WTC11 (cell line): ENCODE results near the gene MYO1F. TPM values are rescaled to one million over a fixed set of nuclear protein-coding genes. Genes with fewer than 3 reads are reported as not detected.

Source experiments
- ATAC-seq: fragments of 200-7000 bp; cut with Tn5 transposase; 2 replicates; pipeline ENCODE4 v1.10.0; 2021; ENCODE audit warnings: mild to moderate bottlenecking, moderate library complexity
- CTCF ChIA-PET: fragments of 300-600 bp; sonication (Branson Sonifier 250); formaldehyde crosslinking; loops from one replicate; lab custom pipeline; 2021; ENCODE audit warnings: antibody characterized with exemption; lab: Charles Lee
- POLR2A ChIA-PET: fragments of 350-600 bp; sonication (Branson Sonifier 250); formaldehyde crosslinking; loops from one replicate; lab custom pipeline; 2021; ENCODE audit warnings: antibody characterized with exemption; lab: Charles Lee
- DNase-seq: peaks from one replicate; pipeline ENCODE4 v3.0.0; 2021; ENCODE audit warnings: low spot score
- H3K27ac Mint-ChIP-seq: 2 replicates; pipeline ENCODE4 v1.8.0; 2021; ENCODE audit warnings: mixed read lengths
- H3K27me3 Mint-ChIP-seq: 2 replicates; pipeline ENCODE4 v1.8.0; 2021; ENCODE audit warnings: low read depth, mild to moderate bottlenecking, moderate library complexity, mixed read lengths
- H3K36me3 Mint-ChIP-seq: 2 replicates; pipeline ENCODE4 v1.8.0; 2021; ENCODE audit warnings: mixed read lengths
- H3K4me1 Mint-ChIP-seq: 2 replicates; pipeline ENCODE4 v1.8.0; 2022; ENCODE audit warnings: mixed read lengths
- H3K4me3 Mint-ChIP-seq: 2 replicates; pipeline ENCODE4 v1.8.0; 2021; ENCODE audit warnings: mild to moderate bottlenecking, moderate library complexity, mixed read lengths
- H3K9me3 Mint-ChIP-seq: 2 replicates; pipeline ENCODE4 v1.8.0; 2021; ENCODE audit warnings: mixed read lengths
- AFF4 ChIP-seq: sonication (generic); formaldehyde crosslinking; IDR thresholded peaks from 2 replicates; pipeline ENCODE4 v1.8.1; 2023; ENCODE audit warnings: mild to moderate bottlenecking, missing genetic modification reagents, borderline replicate concordance
- ERG ChIP-seq: fragments of 250-450 bp; sonication (Bioruptor Pico); IDR thresholded peaks from 2 replicates; pipeline ENCODE4 v1.8.0; 2021; ENCODE audit warnings: mild to moderate bottlenecking
- FOXP1 ChIP-seq: sonication (generic); formaldehyde crosslinking; IDR thresholded peaks from 2 replicates; pipeline ENCODE4 v1.8.0; 2022; ENCODE audit warnings: missing genetic modification reagents, mild to moderate bottlenecking, moderate library complexity, borderline replicate concordance
- GTF2I ChIP-seq: fragments of 250-450 bp; sonication (Bioruptor Pico); conservative IDR thresholded peaks from 2 replicates; pipeline ENCODE4 v1.4.0; 2021; ENCODE audit warnings: mild to moderate bottlenecking
- JAZF1 ChIP-seq: fragments of 250-450 bp; sonication (Bioruptor Pico); IDR thresholded peaks from 2 replicates; pipeline ENCODE4 v1.9.0; 2021; ENCODE audit warnings: moderate library complexity, mild to moderate bottlenecking, inconsistent platforms
- MXD4 ChIP-seq: fragments of 250-450 bp; sonication (Bioruptor Pico); IDR thresholded peaks from 2 replicates; pipeline ENCODE4 v1.8.0; 2021; ENCODE audit warnings: mild to moderate bottlenecking, moderate library complexity, borderline replicate concordance
- MYBL2 ChIP-seq: sonication (generic); formaldehyde crosslinking; IDR thresholded peaks from 2 replicates; pipeline ENCODE4 v1.8.1; 2023; ENCODE audit warnings: mild to moderate bottlenecking, moderate library complexity, missing genetic modification reagents
- NFE2L1 ChIP-seq: sonication (generic); formaldehyde crosslinking; IDR thresholded peaks from 2 replicates; pipeline ENCODE4 v1.8.1; 2023; ENCODE audit warnings: missing genetic modification reagents
- TEAD1 ChIP-seq: sonication (generic); formaldehyde crosslinking; IDR thresholded peaks from 2 replicates; pipeline ENCODE4 v1.8.0; 2022; ENCODE audit warnings: mild to moderate bottlenecking, missing genetic modification reagents
- ZNF219 ChIP-seq: sonication (generic); formaldehyde crosslinking; IDR thresholded peaks from 2 replicates; pipeline ENCODE4 v1.8.0; 2023; ENCODE audit warnings: missing genetic modification reagents, mild to moderate bottlenecking, borderline replicate concordance
- ZNF281 ChIP-seq: sonication (generic); formaldehyde crosslinking; IDR thresholded peaks from 2 replicates; pipeline ENCODE4 v1.8.0; 2023; ENCODE audit warnings: mild to moderate bottlenecking, missing genetic modification reagents
- ZNF416 ChIP-seq: fragments of 250-450 bp; sonication (Bioruptor Pico); IDR thresholded peaks from 2 replicates; pipeline ENCODE4 v1.9.0; 2021; ENCODE audit warnings: mild to moderate bottlenecking, inconsistent platforms
- ZNF532 ChIP-seq: fragments of 250-450 bp; sonication (Bioruptor Pico); IDR thresholded peaks from 2 replicates; pipeline ENCODE4 v1.9.0; 2021; ENCODE audit warnings: mild to moderate bottlenecking, borderline replicate concordance
- ZSCAN18 ChIP-seq: fragments of 250-450 bp; sonication (Bioruptor Pico); IDR thresholded peaks from 2 replicates; pipeline ENCODE4 v2.1.2; 2022; ENCODE audit warnings: mild to moderate bottlenecking, moderate library complexity
- total RNA-seq: library from RNA; stranded (reverse); gene quantifications from 3 replicates; pipeline ENCODE4 v1.2.3, GENCODE V29; 2021

The MYO1F gene
- total RNA-seq, 1 experiment from 2014 or later: 2.8 TPM

GRCh38 chr19:8491574-8491973 lies 85.7 kb downstream of the MYO1F start:
- peak; percentile 57 for ATAC-seq
- TF ChIP-seq ZNF416 (no peak), GTF2I (CRISPR knock-in tag) (0 out of 2 replicates have a peak, but pooled peaks have one; percentile 28)
- TF ChIP-seq, all 79 proteins: peak for 1
- Mint-ChIP-seq H3K4me3 (no peak overlapping the region), H3K36me3 (peaks cover 25% of the 10 kb centered on the region), H3K9me3 (no peaks in the 10 kb centered on the region), H3K27ac (no peak overlapping the region; the same call in 1 of the 2 replicates), H3K4me1 (peaks cover 5% of the 10 kb centered on the region; the same call in 1 of the 2 replicates), H3K27me3 (no peaks in the 10 kb centered on the region)
- no peak for DNase-seq
- POLR2A ChIA-PET: no interaction called here
- CTCF ChIA-PET: interaction anchor here (0.6 to 1.2 kb wide), 2 partner anchors 14 to 89 kb away, joined by 3 to 4 read pairs; no protein-coding TSS in a partner anchor

GRCh38 chr19:8490873-8491272 lies 86.4 kb downstream of the MYO1F start:
- H3K4me1 Mint-ChIP-seq: peaks cover 5% of the 10 kb centered on the region; the same call in 1 of the 2 replicates
- CTCF ChIA-PET: interaction anchor here (1.0 to 1.2 kb wide), 2 partner anchors 90 to 137 kb away, joined by 3 to 4 read pairs; no protein-coding TSS in a partner anchor
- peaks cover 31% of the 10 kb centered on the region for H3K36me3 Mint-ChIP-seq
- no peak for TF ChIP-seq MXD4 (CRISPR knock-in tag)
- no peak for TF ChIP-seq ERG (CRISPR knock-in tag)
- no peak for TF ChIP-seq AFF4 (CRISPR knock-in tag)
- no peak for TF ChIP-seq ZNF219
- TF ChIP-seq MYBL2: no peak
- TF ChIP-seq TEAD1 (CRISPR knock-in tag): no peak
- TF ChIP-seq, all 79 proteins: peak for 0
- H3K27me3 Mint-ChIP-seq: no peaks in the 10 kb centered on the region
- H3K4me3 Mint-ChIP-seq: no peak overlapping the region
- no peaks in the 10 kb centered on the region for H3K9me3 Mint-ChIP-seq
- DNase-seq (no peak), ATAC-seq (no peak)
- peak overlapping the region; percentile 74; the same call in 1 of the 2 replicates for H3K27ac Mint-ChIP-seq
- POLR2A ChIA-PET: interaction anchor here (1.1 kb wide), 1 partner anchor 23 kb away, joined by 3 read pairs; the partner anchor contains the start of gene ZNF414

GRCh38 chr19:8490395-8490760 lies 86.9 kb downstream of the MYO1F start:
- DNase-seq (no peak), ATAC-seq (no peak)
- TF ChIP-seq ZNF281: no peak
- TF ChIP-seq NFE2L1 (CRISPR knock-in tag): no peak
- TF ChIP-seq ZSCAN18: no peak
- no peak for TF ChIP-seq ZNF219
- TF ChIP-seq JAZF1 (CRISPR knock-in tag): no peak
- TF ChIP-seq FOXP1: no peak
- no peak for TF ChIP-seq ZNF416
- TF ChIP-seq ZNF532 (CRISPR knock-in tag): no peak
- H3K9me3 Mint-ChIP-seq: no peaks in the 10 kb centered on the region
- H3K27ac Mint-ChIP-seq: peak overlapping the region; percentile 90; the same call in 1 of the 2 replicates
- H3K36me3 Mint-ChIP-seq: peaks cover 36% of the 10 kb centered on the region
- peaks cover 5% of the 10 kb centered on the region; the same call in 1 of the 2 replicates for H3K4me1 Mint-ChIP-seq
- H3K27me3 Mint-ChIP-seq: no peaks in the 10 kb centered on the region
- CTCF ChIA-PET: interaction anchor here (1.0 kb wide), 1 partner anchor 136 kb away, joined by 3 read pairs; no protein-coding TSS in a partner anchor
- H3K4me3 Mint-ChIP-seq: no peak overlapping the region
- POLR2A ChIA-PET: interaction anchor here (1.1 kb wide), 1 partner anchor 23 kb away, joined by 3 read pairs; the partner anchor contains the start of gene ZNF414
